NCI-H226 (cell line): Measurements from ENCODE around the gene SLC39A3.
A peak's percentile ranks its signal among the peaks of the same experiment; 100 is the strongest.

Source experiments
- DNase-seq: peaks from one replicate; pipeline ENCODE4 v3.0.0-alpha.2; 2015

Gene SLC39A3, protein sequence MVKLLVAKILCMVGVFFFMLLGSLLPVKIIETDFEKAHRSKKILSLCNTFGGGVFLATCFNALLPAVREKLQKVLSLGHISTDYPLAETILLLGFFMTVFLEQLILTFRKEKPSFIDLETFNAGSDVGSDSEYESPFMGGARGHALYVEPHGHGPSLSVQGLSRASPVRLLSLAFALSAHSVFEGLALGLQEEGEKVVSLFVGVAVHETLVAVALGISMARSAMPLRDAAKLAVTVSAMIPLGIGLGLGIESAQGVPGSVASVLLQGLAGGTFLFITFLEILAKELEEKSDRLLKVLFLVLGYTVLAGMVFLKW

DNA sequence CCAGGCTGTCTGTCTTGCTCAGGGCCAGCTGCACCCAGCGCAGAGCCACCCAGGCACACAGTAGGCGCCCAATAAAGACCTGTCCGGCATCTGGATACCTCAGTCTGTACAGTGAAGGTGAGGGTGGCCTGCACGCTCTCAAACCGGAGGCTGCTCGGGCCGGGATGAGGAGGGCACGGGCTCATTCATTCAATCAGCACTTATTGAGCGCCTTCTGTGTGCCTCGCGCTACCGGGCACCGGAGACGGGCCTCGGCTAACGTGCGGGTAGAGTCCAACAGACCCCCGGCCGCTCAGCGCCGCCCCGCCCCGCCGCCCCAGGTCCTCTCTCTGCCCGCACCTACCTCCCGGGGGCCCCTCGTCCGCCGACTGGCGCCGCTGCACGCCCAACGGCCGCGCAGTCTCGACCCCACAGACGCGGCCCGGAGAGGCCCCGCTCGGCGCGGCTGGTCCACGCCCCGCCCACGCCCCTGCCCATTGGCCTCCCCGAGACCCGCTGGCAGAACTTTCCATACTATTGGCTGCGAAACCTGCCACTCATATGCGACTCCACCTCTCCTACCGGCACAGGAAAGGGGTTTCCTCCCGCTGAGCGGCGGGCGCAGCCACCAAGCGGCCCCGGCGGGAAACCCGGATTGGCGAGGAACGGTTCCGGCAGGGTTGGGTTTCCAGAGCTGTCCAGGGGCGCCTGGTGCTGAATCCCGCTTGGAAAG is at the start of gene SLC39A3:
TSS of gene SLC39A3 (minus strand) at position 416 of the 712 bp plus-strand sequence. CDS start 2,760 bp downstream, outside the sequence.
- peak; percentile 96 for DNase-seq

DNA sequence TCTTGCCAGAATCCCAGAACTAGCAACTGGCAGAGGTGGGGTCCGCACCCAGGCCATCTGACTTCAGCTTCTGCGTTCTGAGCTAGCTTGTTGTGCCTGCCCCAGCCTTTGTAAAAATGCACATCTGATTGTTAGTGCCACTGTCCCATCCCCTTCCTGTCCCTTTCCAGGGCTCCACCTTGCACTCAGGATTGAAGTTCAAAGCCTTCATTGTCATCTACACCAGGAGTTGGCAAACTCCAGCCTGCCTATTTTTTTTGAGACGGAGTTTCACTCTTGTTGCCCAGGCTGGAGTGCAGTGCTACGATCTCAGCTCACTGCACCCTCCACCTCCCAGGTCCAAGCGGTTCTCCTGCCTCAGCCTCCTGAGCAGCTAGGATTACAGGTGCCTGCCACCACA is 48.4 kb upstream of the SLC39A3 start:
- DNase-seq, result no peak

DNA sequence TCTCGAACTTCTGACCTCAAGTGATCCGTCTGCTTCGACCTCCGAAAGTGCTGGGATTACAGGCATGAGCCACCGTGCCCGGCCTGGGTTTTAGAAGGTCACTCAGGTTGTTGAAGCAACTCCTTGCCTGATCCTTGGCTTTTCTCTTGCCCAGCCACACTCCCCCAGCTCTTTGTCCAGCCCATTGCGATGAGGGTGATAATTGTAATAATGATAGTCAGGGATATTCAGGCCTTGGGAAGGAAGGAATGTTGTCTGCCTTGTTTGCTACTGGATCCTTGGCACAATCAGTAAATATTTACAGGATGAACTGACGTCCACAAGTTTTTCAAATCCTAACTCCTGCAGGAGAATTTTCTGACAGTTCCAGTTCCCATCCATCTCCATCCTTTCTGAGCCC is 47.3 kb upstream of the SLC39A3 start:
- DNase-seq, result no peak

DNA sequence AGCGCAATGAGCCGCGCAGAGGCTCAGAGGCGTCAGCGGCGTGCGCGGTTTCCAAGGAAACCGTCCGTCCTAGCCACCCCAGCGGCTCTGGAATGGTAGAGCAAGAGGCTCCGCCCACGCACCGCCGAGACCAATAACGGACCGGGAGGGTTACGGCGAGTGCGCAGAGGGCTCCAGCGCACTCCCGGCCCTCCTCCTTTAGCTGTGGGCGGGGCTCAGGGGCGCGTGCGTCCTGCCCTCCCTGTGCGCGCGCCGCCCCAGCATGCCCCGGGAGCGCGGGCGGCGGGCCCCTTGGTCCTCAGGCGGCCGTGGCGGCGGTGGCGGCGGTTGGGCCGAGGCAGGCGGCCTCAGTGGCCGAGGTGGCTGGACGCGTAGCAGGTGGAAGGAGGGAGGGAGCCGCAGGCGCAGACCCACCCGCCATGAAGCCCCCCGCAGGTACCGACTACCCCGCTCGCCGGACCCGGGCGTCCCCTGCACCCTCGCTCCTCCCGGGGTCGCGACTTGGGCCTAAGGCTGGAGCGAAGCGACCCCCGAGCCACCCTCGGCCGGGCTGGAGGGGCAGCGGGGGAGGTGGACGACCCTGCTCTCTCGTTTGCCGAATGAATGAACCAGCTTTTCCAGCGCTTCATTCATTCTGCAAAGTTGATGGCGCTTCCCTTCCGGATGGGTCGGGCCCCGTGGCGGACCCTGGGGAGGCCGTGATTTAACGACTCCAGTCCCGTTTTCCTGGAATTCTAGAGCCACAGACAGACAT is 45.6 kb upstream of the SLC39A3 start, which contains the start of gene THOP1:
TSS of gene THOP1 (plus strand) at position 260 of the 754 bp plus-strand sequence. CDS start at position 420, 160 bp downstream.
- DNase-seq, result peak; percentile 99

DNA sequence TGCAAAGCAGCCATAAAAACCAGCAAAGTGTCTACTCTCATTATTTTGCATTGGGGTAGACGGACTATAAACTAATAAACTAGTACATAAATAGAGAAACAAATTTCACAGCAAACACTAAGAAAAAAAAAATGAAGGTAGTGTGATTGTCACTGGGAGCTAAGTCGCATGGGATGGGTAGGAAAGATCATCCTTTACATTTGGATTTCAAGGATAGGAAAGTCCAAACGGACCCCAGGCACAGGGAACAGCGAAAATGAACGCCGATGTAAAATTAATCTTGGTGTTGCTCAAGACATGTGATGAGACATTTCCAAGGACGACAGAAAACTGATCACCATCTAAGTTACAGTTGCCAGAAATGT is 43.9 kb upstream of the SLC39A3 start:
- no peak for DNase-seq

DNA sequence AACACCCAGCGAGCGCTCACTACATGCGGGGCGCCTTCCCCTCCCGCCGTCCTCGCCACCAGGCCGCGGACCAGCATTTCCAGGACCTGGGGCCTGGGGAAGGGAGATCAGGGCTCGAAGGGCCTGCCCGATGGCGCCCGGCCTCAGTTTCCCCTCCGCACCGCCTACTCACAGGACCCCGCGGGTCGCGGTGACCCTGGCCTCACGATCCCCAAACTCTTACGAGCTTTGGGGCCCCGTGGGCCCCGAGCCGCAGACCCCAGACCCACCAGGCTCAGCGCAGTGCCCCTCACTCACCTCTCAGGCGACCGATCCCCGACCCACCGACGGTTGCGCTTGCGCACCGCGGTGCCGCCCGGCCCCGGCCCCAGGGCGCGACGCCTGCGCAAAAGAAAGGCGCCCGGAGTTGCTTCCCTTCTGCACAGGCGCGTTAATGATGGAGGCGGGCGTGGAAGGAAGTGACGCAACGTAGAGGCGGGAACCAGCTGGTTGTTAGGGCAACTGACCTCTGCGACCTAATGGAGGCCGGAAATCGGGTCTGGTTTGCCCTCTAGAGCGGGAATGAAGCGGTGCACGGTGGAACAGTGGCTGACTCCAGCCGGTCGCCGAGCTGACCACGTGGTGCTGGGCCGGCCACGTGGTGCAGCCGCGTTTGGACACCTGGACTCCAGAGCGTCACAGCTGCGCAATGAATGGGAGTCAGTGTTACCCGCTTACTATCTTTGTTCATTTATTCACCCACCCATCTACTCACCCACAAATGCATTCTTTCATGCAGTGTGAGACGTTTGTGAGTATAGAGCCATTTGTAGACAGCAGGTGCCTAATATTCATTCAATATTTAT is 43.3 kb upstream of the SLC39A3 start, which contains the start of gene SGTA:
TSS of gene SGTA (minus strand) at position 338 of the 845 bp plus-strand sequence. CDS start 14,205 bp downstream, outside the sequence.
- DNase-seq, result peak; percentile 98

DNA sequence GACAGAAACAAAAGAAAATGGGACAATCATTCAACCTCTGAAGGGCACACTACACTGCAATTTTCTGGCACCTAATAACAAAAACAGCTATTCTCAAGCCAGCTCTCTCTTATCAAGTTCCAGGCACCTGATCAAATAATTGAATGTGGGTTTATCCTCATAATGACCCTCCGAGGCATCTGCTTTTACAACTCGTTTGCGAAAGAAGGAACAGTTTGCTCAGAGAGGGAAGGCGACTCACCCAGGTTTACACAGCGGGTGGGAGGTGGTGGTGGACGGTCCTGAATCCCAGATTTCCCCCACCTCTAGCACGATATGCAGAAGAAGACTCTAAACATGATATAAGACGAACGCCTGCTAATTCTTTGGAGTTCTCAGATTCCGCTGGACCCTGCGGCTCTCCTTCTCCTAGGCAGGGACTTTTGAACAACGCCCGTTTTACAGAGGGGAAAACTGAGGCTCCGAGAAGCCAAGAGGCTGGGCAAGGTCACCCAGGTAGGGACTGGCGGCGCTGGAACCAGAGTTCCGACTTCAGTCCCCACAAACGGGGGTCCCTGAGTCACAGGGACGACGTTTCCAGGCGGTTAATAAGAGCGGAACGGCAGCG is 42.6 kb upstream of the SLC39A3 start:
- DNase-seq, result no peak

DNA sequence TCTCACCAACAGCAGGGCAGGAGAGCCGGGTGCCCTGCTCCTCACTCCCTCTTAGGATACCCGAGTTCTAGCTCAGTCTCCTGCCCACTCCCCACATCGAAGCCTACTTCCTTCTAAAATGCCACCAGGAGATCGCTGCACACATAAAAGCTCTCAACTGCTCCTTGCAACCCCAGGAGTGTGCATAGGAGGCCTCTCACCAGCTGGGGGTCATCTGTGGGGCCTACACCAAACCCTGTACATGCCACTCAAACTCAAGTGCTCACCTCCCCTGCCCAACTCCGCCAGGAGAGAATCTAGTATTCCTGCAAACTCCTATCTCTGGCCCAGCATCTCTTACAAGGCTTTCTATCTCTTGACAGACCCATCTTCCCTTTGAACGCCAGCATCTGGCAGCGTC is 40.5 kb upstream of the SLC39A3 start:
- no peak for DNase-seq

DNA sequence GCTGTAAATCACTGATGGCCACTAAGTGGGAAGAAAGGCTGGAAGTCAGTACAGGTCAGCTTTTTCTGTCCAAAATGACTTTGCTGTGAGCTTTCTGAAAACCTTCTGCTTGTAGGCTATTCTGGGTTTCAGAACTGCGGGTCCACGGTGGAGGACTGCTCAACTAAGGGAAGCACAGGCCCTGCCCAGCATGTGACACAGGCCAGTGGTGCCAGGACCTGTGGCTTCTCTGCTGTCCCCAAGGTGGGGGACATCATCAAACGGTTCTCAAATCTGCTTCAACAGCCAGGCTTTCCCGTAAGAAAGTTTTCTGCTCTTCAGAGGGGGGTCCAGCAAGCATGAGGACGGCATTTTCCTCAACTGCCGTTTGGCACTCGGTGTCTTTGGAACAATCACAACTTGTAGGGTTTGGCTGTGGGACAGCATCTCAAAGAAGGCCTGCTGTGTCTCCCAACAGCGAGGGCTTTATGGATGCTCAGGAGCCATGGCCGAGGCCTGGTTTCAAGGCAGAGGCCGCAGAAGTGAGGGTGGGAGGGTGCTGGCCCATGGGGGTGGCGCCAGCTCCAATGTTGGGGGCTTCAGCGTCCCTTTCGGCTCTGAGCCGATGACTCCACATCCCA is 39.4 kb upstream of the SLC39A3 start:
- DNase-seq, result no peak

DNA sequence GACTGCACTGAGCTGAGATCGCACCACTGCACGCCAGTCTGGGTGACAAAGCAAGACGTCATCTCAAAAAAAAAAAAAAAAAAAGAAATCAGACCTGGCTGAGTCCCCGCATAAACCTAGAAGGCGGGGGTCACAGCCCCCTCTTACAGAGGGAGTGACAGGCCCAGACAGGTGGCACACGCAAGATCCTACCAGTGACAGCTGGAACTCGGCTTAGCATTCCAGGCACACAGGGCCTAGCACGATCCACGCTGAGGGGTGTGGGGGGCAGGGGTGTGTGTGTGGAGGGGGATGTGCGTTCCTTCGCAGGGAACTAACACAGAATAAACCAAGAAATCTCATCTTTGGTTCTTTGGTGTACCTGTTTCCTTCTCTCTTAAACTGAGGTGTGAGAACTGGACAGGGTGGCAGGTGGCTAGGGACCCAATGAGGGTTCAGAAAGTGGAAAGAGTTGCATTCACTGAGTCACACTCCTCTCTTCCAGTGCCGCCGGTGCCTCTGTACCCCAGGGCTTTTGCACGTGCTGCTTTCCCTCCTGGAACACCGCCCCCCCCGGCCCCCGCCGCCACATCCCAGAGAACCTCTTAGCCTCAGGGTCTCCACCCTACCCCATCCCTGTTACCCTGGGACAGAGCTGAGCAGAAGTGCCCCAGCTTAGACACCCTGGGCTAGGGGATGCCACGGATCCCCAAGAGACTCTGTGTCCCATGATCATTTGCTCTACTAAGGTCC is 38.3 kb upstream of the SLC39A3 start:
- DNase-seq, result no peak

DNA sequence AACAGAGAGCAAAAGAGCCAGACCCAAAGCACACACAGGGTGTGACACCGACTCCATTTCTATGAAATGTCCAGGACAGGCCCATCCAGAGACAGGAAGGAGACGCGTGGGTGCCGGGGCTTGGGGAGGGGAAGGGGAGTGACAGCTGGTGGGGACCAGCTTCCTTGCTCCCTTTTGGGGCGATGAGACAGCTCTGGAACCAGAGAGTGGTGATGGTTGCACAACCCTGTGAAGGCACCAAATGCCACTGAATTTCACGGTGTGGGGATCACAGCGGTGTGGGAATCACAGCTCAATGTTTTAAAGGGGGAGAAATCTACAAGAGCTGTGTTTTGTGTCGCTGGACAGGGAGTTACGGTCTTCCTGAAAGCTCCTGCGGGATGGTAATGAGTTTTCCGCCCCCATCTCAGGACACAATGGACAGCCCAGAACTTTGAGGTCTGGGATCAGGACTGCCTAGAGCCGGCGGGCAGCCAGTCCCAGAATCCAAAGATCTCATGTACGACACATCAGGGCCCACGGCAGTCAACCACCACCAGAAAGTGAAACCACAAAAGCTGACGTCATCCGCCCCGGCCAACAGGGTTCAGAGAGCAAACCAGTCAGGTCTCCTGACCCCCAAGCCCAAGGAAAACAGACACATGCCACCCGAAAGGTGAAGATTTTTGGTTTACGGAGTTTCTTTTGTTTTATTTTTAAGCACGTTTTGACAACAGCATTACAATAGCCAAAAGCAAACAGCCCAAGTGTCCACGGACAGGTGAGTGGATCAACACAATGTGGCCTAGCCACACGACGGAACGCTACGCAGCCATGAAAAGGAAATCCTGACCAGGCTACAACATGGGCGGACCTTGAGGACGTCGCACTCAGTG is 36.0 kb upstream of the SLC39A3 start:
- DNase-seq, result peak; percentile 25

DNA sequence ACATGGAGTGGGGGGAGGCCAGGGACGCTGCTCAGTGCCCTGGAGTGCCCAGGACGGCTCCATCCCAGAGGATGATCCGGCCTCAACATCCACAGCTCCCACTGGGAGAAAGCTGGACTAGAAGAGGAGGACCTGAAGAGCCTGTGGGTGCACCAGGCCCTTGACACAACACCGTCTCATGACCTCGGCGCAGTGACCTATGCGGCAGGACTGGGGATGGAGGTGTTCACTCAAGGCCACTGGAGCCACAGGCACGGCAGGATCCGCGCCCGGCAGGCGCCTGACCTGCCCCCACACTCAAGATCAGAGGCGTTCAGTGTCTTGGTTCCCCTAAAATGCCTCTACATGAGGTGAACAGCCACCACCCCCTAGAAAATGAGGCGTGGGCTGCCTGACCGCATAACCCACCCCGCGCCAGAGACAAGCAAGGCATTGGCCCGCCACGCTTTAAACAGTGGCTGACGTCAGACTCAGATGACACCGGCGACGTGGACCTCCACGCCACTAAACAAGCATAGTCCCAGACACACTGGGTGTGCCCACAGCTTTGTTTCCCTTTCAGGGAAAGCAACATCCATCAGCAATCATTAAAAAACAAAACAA is 35.2 kb upstream of the SLC39A3 start:
- no peak for DNase-seq

DNA sequence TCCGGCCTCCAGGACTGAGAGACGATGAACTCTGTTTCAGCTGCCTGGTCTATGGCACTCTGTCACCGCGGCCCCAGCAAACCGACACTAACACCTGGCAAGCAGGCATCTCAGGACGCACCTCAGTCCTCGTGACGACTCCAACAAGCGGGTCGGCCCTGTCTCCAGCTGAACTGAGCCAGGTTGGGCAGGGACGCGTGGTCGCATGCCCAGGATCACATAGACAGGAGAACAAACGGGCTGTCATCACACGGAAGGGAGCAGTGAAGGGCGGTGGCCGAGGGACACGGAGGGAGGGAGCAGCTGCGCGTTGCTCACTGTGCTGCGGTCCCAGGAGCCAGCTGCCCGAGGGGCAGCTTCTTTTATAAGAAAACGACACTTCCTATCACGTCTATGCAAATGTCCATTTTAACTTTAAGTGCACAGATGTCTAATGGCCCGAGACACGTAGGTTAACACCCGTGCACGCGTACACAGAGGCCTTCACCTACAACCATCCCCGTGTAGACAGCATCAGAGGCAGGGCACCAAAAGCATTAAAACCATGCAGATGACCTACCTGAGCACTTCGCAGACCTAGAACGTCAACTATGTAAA is 34.4 kb upstream of the SLC39A3 start:
- DNase-seq, result no peak

DNA sequence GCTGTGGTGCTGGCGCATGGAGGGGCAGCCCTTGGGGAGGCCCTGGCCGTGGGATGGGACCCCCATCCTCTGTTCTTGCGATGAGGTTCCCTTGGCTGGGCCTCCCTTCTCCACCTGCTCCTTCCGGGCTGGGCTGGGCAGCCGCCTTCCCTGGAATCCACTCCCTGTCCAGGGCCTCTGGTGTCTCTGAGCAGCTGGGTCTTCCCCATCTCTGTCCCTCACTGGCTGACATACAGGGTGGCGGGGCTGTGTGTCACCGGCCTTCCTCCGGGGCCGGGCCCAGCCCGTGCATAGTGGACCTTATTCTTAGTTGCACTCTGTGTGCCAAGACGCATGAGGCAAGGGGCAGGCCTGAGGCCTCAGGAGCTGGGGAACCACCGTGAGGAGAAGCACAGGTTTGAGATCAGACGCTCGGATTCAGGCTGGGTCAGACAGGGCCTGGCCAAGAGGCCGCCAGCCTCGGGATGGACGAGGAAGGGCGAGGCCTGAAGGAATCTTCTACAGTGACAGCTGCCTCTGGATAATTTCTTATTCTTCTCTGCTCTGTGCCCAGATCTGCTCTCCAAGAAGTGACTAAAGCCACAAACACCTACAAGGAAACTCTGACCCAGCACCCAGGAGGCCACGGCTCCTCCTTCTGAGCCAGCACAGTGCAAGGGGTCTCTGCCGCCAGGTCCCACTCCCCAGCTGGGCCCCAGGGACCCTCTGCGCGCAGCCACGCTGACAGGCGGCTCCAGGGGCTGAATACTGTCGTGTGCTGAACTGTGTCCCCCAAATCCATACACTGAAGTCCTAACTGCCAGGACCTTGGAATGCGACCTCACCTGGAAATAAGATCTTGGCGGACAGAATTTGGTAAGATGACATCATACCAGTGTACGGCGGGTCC is 32.2 kb upstream of the SLC39A3 start:
- no peak for DNase-seq

DNA sequence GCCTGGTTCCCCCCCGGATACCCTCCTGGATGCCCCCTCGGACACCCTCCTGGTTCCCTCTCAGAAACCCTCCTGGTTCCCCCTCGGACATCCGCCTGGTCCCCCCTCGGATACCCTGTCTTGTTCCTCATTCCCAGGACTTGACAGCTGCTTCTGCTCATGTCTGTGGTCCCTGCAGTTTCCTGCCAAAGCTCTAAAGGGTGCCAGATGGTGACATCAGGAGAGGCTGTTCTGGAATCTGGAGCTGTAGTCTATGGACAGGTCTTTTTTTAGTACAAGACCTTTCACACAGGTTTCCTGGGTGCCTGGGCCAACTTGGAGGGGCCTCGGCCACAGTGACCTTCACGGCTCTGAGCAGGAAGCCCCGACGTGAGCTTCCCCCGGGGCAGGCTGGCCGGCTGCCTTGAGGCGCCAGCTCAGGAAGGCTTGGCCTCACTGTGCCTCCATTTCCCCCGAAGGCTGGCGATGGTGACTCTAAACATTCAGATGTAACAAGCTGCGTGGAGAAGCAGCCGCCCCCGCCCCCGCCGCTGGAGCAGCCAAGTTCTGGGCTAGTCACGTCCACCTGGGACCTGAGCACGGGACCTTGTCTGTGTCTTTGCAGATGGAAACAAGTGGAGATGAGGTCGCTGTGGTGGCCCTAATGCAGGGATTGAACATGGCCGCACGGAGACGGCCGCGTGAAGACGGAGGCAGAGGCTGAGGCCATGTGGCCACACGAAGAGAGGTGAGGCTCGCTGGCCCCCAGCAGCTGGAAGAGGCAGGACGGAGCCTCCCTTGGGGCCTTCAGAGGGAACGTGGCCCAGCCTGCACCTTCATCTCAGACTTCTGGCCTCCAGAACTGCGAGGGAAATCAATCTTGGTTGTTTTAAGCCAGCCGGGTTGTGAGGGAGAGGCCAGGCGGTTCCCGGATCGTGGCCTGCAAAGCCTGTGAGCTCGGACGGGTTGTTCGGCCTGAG is 30.5 kb upstream of the SLC39A3 start:
- DNase-seq, result no peak

DNA sequence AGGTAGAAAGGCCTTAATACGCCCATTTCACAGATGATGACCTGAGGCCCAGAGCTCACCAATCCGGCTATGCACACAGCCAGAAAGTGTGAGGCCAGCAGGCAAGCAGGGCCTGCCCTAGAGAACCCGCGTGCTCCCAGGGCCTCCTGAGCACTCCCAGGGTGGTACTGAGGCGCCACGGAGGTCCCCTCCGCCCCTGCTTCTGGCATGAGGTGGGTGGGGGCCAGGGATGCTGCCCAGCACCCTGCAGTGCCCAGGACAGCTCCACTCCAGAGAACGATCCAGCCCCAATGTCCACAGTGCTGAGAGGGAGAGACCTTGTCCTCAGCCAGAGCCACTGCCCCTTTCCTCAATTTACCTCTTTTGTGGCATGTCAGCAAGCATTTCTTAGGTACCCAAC is 29.4 kb upstream of the SLC39A3 start:
- DNase-seq, result no peak
